Measurements from ENCODE around the gene GINS1. TPM values are rescaled to one million over a fixed set of nuclear protein-coding genes. Genes with fewer than 3 reads are reported as not detected.
A peak's percentile ranks its signal among the peaks of the same experiment; 100 is the strongest.

Gene GINS1
- total and polyA plus RNA-seq, 2 of the 13 experiments (the other 11 are each of a cell fraction or from before 2014, with no cell fraction given), result 14.6 to 59.9 TPM

- TF ChIP-seq MXI1 (IDR thresholded peaks at IDR 0.05; ENCODE audit: borderline replicate concordance, low read depth, low read length) (peak; percentile 78), ARID4A (CRISPR knock-in tag; IDR thresholded peaks at IDR 0.05; ENCODE audit: borderline replicate concordance) (peak; percentile 65; the same call in 1 of the 2 replicates), ZNF772 (CRISPR knock-in tag; IDR thresholded peaks at IDR 0.05) (peak; percentile 85; the same call in 1 of the 2 replicates), ZNF720 (CRISPR knock-in tag; IDR thresholded peaks at IDR 0.05) (peak; percentile 48; the same call in 1 of the 2 replicates), ZSCAN29 (CRISPR knock-in tag; conservative IDR thresholded peaks at IDR 0.05) (peak; percentile 85; the same call in 1 of the 2 replicates), ZNF766 (CRISPR knock-in tag; IDR thresholded peaks at IDR 0.05; ENCODE audit: borderline replicate concordance) (no peak; the same call in 1 of the 2 replicates), ZNF33A (CRISPR knock-in tag; IDR thresholded peaks at IDR 0.05; ENCODE audit: borderline replicate concordance) (no peak), ZNF501 (CRISPR knock-in tag; IDR thresholded peaks at IDR 0.05) (peak; percentile 85), FOXO1 (CRISPR knock-in tag; IDR thresholded peaks at IDR 0.05) (peak; percentile 72), ZNF224 (CRISPR knock-in tag; IDR thresholded peaks at IDR 0.05) (no peak; the same call in 1 of the 2 replicates)
- TF ChIP-seq, protein P1, sequence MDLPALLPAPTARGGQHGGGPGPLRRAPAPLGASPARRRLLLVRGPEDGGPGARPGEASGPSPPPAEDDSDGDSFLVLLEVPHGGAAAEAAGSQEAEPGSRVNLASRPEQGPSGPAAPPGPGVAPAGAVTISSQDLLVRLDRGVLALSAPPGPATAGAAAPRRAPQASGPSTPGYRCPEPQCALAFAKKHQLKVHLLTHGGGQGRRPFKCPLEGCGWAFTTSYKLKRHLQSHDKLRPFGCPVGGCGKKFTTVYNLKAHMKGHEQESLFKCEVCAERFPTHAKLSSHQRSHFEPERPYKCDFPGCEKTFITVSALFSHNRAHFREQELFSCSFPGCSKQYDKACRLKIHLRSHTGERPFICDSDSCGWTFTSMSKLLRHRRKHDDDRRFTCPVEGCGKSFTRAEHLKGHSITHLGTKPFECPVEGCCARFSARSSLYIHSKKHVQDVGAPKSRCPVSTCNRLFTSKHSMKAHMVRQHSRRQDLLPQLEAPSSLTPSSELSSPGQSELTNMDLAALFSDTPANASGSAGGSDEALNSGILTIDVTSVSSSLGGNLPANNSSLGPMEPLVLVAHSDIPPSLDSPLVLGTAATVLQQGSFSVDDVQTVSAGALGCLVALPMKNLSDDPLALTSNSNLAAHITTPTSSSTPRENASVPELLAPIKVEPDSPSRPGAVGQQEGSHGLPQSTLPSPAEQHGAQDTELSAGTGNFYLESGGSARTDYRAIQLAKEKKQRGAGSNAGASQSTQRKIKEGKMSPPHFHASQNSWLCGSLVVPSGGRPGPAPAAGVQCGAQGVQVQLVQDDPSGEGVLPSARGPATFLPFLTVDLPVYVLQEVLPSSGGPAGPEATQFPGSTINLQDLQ (CRISPR knock-in tag; IDR thresholded peaks at IDR 0.05), result no peak
- TF ChIP-seq, protein P2, sequence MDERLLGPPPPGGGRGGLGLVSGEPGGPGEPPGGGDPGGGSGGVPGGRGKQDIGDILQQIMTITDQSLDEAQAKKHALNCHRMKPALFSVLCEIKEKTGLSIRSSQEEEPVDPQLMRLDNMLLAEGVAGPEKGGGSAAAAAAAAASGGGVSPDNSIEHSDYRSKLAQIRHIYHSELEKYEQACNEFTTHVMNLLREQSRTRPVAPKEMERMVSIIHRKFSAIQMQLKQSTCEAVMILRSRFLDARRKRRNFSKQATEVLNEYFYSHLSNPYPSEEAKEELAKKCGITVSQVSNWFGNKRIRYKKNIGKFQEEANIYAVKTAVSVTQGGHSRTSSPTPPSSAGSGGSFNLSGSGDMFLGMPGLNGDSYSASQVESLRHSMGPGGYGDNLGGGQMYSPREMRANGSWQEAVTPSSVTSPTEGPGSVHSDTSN (CRISPR knock-in tag; IDR thresholded peaks at IDR 0.05), result no peak
- TF ChIP-seq, protein P3, sequence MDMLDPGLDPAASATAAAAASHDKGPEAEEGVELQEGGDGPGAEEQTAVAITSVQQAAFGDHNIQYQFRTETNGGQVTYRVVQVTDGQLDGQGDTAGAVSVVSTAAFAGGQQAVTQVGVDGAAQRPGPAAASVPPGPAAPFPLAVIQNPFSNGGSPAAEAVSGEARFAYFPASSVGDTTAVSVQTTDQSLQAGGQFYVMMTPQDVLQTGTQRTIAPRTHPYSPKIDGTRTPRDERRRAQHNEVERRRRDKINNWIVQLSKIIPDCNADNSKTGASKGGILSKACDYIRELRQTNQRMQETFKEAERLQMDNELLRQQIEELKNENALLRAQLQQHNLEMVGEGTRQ (IDR thresholded peaks at IDR 0.05; ENCODE audit: low read depth, low read length), result no peak
- TF ChIP-seq, protein P3 (CRISPR knock-in tag; IDR thresholded peaks at IDR 0.05; ENCODE audit: borderline replicate concordance), result no peak
- TF ChIP-seq, protein P4, sequence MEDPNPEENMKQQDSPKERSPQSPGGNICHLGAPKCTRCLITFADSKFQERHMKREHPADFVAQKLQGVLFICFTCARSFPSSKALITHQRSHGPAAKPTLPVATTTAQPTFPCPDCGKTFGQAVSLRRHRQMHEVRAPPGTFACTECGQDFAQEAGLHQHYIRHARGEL (CRISPR knock-in tag; IDR thresholded peaks at IDR 0.05), result no peak
- TF ChIP-seq, protein P5, sequence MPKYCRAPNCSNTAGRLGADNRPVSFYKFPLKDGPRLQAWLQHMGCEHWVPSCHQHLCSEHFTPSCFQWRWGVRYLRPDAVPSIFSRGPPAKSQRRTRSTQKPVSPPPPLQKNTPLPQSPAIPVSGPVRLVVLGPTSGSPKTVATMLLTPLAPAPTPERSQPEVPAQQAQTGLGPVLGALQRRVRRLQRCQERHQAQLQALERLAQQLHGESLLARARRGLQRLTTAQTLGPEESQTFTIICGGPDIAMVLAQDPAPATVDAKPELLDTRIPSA (CRISPR knock-in tag; IDR thresholded peaks at IDR 0.05; ENCODE audit: borderline replicate concordance), result 0 out of 2 replicates have a peak, but pooled peaks have one; percentile 62
These were observed 16.6 kb upstream of the GINS1 start, which contains the start of gene ABHD12 (continued) for GRCh38 chr20:25390538-25391528.

Measured in HepG2 (cell line).